GM06990 (cell line): ENCODE results near the gene CBFA2T3.
A peak's percentile ranks its signal among the peaks of the same experiment; 100 is the strongest.

Source experiments
- DNase-seq: peaks from one replicate; pipeline ENCODE4 v3.0.0-alpha.2; 2011; ENCODE audit not compliant: insufficient read length; ENCODE audit errors: extremely low read depth
- H3K27me3 ChIP-seq: replicated peaks from 2 replicates; pipeline ENCODE4 v1.6.0; 2011; ENCODE audit warnings: low read length; ENCODE audit not compliant: control insufficient read depth, insufficient read depth
- H3K36me3 ChIP-seq: 2 replicates; pipeline ENCODE4 v1.5.1; 2011; ENCODE audit warnings: low read length; ENCODE audit not compliant: control insufficient read depth, insufficient read depth
- H3K4me3 ChIP-seq: replicated peaks from 2 replicates; pipeline ENCODE4 v1.5.1; 2011; ENCODE audit warnings: low read depth, mild to moderate bottlenecking, control low read depth, low read length
- CTCF ChIP-seq: IDR thresholded peaks from 2 replicates; pipeline ENCODE4 v1.5.1; 2011; ENCODE audit warnings: low read length, control low read depth, mild to moderate bottlenecking, inconsistent platforms; ENCODE audit not compliant: insufficient read depth, poor library complexity, severe bottlenecking

The CBFA2T3 gene

GRCh38 chr16:88988980-88989811 lies 12.2 kb upstream of the CBFA2T3 start:
- no peaks in the 10 kb centered on the region for H3K27me3 ChIP-seq
- H3K36me3 ChIP-seq = no peaks in the 10 kb centered on the region
- DNase-seq = no peak
- H3K4me3 ChIP-seq = no peak overlapping the region
- no peak for TF ChIP-seq CTCF

GRCh38 chr16:88985521-88985920 lies 8.5 kb upstream of the CBFA2T3 start:
- no peak for TF ChIP-seq CTCF
- Histone ChIP-seq H3K36me3 (no peaks in the 10 kb centered on the region), H3K4me3 (no peak overlapping the region), H3K27me3 (no peaks in the 10 kb centered on the region)
- no peak for DNase-seq

DNA sequence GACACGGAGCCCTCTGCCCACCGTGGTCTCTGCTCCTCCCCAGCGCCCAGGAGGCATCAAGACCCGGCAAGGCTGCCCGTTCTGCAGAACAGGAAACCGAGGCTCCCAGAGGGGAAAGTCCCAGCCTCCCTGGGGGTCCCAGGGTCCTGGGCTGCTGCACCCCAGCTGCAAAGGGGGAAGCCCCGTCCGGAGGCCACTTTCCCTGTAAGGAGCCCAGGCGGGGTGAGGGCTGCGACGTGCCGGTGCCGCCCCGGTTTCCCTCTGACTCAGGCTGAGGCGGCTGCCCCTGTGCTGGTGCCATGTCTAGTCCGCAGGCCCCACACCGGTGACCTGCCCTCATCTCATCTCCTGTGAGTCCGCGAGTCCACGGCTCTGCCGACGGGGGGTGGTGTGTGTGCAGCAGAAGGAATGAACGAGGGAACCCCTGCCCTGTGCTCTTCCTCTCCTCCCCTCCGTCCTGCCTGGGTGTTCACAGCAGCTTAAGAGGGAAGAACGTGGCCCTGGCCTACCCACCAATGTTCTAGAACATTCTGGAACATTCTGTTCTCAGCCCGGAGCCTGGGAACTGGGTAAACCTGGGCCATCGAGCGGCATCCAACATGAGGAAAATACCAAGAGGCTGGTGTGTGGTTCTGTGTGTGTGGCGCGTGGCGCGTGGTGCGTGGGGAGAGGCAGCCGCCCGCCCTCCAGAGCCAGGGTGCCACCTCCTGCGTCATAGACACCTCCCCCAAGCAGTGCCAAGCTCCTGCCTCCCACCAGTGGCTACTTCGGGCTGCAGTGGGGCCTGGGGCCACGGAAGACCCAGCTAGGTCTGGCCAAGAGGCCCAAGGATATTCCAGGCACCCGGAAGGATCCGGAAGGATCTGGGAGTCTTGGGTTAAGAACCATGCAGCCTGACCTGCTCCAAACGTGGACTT lies 7.0 kb upstream of the CBFA2T3 start:
- no peak for TF ChIP-seq CTCF
- H3K4me3 ChIP-seq = no peak overlapping the region; the same call in 1 of the 2 replicates

DNA sequence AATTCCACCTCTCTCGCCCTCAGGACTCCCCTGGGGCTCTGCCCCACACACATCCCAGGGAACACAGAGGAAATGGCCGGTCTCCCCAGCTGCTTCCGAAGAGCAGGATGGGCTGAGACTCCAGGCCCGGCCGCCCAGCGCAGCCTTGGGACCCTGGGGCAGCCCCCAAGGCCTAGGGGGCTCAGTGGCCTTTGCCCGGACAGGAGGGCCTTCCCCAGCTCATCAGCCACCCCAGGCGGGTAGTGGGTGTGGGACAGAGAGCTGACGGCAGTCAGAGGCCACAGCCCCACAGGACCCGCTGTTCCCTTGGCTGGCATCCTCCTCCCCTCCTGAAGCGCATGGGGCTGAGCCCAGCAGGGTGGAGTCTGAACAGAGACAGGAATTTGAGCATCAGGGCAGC lies 6.2 kb upstream of the CBFA2T3 start:
- Histone ChIP-seq H3K36me3 (no peaks in the 10 kb centered on the region), H3K4me3 (no peak overlapping the region), H3K27me3 (no peaks in the 10 kb centered on the region)
- peak; percentile 58 for DNase-seq
- no peak for TF ChIP-seq CTCF

More for the DNA sequence above, 7.0 kb upstream of the CBFA2T3 start:
- H3K36me3 ChIP-seq = no peaks in the 10 kb centered on the region
- peak; percentile 83 for DNase-seq
- H3K27me3 ChIP-seq = no peaks in the 10 kb centered on the region

- Histone ChIP-seq H3K36me3 (no peaks in the 10 kb centered on the region), H3K27me3 (no peaks in the 10 kb centered on the region), H3K4me3 (no peak overlapping the region)
- no peak for DNase-seq
- TF ChIP-seq CTCF = no peak
Observed at GRCh38 chr16:88982286-88983084, 5.5 kb upstream of the CBFA2T3 start.
